Calu3 (cell line): ENCODE data around the gene PCDHA1. TPM values are rescaled to one million over a fixed set of nuclear protein-coding genes. Genes with fewer than 3 reads are reported as not detected.

Experiments
- BruUV-seq: library from RNA; stranded (reverse); fragments of 400-500 nt; replicated peaks from 2 replicates; lab custom pipeline; 2021; lab: Mats Ljungman, UMichigan
- CTCF ChIA-PET: fragments of 300-600 bp; sonication (Branson Sonifier 250); formaldehyde crosslinking; loops from one replicate; lab custom pipeline; 2022; ENCODE audit warnings: antibody characterized with exemption; lab: Charles Lee
- DNase-seq: peaks from one replicate; pipeline ENCODE4 v3.0.0; 2022
- H3K27ac Mint-ChIP-seq: one replicate; pipeline ENCODE4 v1.8.0; 2022; ENCODE audit warnings: mixed read lengths; ENCODE audit not compliant: unreplicated experiment
- H3K27me3 Mint-ChIP-seq: one replicate; pipeline ENCODE4 v1.8.0; 2022; ENCODE audit warnings: mixed read lengths; ENCODE audit not compliant: unreplicated experiment
- H3K36me3 Mint-ChIP-seq: one replicate; pipeline ENCODE4 v1.8.0; 2022; ENCODE audit warnings: mild to moderate bottlenecking, moderate library complexity, mixed read lengths; ENCODE audit not compliant: insufficient read depth, unreplicated experiment
- H3K4me1 Mint-ChIP-seq: one replicate; pipeline ENCODE4 v1.8.0; 2022; ENCODE audit warnings: mild to moderate bottlenecking, low read depth, mixed read lengths; ENCODE audit not compliant: unreplicated experiment
- H3K4me3 Mint-ChIP-seq: one replicate; pipeline ENCODE4 v1.8.0; 2022; ENCODE audit warnings: mild to moderate bottlenecking, low read depth, moderate library complexity, mixed read lengths; ENCODE audit not compliant: unreplicated experiment
- H3K9me3 Mint-ChIP-seq: one replicate; pipeline ENCODE4 v1.8.0; 2022; ENCODE audit warnings: low read depth, mixed read lengths; ENCODE audit not compliant: unreplicated experiment
- CTCF ChIP-seq: fragments of 200-600 bp; IDR thresholded peaks from one replicate; pipeline ENCODE4 v1.8.0; 2022; ENCODE audit warnings: antibody characterized with exemption; ENCODE audit not compliant: unreplicated experiment
- intact Hi-C: fragments of 100-400 bp; cut with micrococcal nuclease; formaldehyde crosslinking; loops from one replicate; pipeline ENCODE4 v1.10.0; 2022; ENCODE audit not compliant: unreplicated experiment
- total RNA-seq: library from RNA; stranded (reverse); gene quantifications from 2 replicates; pipeline ENCODE4 v1.2.3, GENCODE V29; 2022

PCDHA1 gene
- total RNA-seq, 1 experiment from 2014 or later, result 0.83 TPM

- no peak for DNase-seq
- H3K4me3 Mint-ChIP-seq, result no peak overlapping the region
- H3K27me3 Mint-ChIP-seq, result no peaks in the 10 kb centered on the region
- no peak for TF ChIP-seq CTCF
- H3K9me3 Mint-ChIP-seq, result peaks cover 2% of the 10 kb centered on the region
- no peaks in the 10 kb centered on the region for H3K4me1 Mint-ChIP-seq
- H3K27ac Mint-ChIP-seq, result no peak overlapping the region
- intact Hi-C loops, result no loop called here
- H3K36me3 Mint-ChIP-seq, result no peaks in the 10 kb centered on the region
- CTCF ChIA-PET, result interaction anchor here (0.6 to 2.3 kb wide), 12 partner anchors 12 to 321 kb away, joined by 3 to 33 read pairs (median 5); partner anchors contain the start of genes PCDHA1, PCDHA13, PCDHA4 and PCDHAC1
- no TSS peak for BruUV-seq
Measured at GRCh38 chr5:141039517-141039916, 253.6 kb downstream of the PCDHA1 start.

GRCh38 chr5:141040093-141040770 lies 254.3 kb downstream of the PCDHA1 start:
- CTCF ChIA-PET, result interaction anchor here (0.6 to 2.3 kb wide), 14 partner anchors 11 to 321 kb away, joined by 3 to 33 read pairs (median 5); partner anchors contain the start of genes PCDHA1, PCDHA13, PCDHA4 and PCDHAC1
- Mint-ChIP-seq H3K4me1 (no peaks in the 10 kb centered on the region), H3K4me3 (no peak overlapping the region), H3K36me3 (no peaks in the 10 kb centered on the region), H3K27me3 (no peaks in the 10 kb centered on the region), H3K9me3 (peaks cover 2% of the 10 kb centered on the region), H3K27ac (no peak overlapping the region)
- BruUV-seq, result TSS peak; percentile 99
- peak; percentile 70 for TF ChIP-seq CTCF
- DNase-seq, result peak; percentile 73
- intact Hi-C loops, result loop anchor here (1.0 to 2.0 kb wide), 3 partner anchors 36 to 165 kb away; partner anchors contain the start of genes PCDHA12 and PCDHAC1

- intact Hi-C loops, result loop anchor here (1.0 to 2.0 kb wide), 9 partner anchors 37 to 315 kb away; partner anchors contain the start of genes PCDHA1, PCDHA11, PCDHA12 and PCDHA13
Measured at GRCh38 chr5:141040771-141041426, 255.0 kb downstream of the PCDHA1 start.

More at GRCh38 chr5:141040771-141041426, 255.0 kb downstream of the PCDHA1 start:
- Mint-ChIP-seq H3K27ac (no peak overlapping the region), H3K27me3 (no peaks in the 10 kb centered on the region), H3K4me3 (no peak overlapping the region), H3K36me3 (no peaks in the 10 kb centered on the region), H3K4me1 (no peaks in the 10 kb centered on the region), H3K9me3 (peaks cover 2% of the 10 kb centered on the region)
- CTCF ChIA-PET, result interaction anchor here (0.8 to 2.3 kb wide), 8 partner anchors 37 to 255 kb away, joined by 3 to 33 read pairs (median 10); partner anchors contain the start of genes PCDHA1, PCDHA13, PCDHAC1 and PCDHAC2
- no TSS peak for BruUV-seq
- TF ChIP-seq CTCF, result peak; percentile 93
- peak; percentile 98 for DNase-seq
